Measurements from ENCODE around the gene METTL22.

Gene METTL22

DNA sequence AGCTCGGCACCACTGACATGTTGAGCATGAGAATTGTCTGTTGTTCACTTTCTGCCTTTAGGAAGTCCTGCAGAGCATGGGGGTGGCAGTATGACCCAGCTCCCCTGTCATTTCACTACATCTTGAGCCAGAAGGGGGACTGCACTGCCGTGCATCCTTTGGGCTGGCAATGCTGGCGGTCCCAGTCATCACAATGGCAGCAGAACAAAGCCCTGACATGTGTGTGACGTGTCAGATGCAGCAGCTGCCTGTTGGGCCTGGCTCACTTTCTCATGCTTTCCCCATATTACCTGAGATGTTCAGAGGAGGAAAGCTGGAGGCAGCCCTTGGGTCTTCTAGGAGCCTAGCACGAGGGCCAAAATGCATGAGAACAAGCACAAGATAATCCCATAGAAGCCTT lies 46.6 kb downstream of the METTL22 start:
- Histone ChIP-seq H3K27ac (replicated peaks) (no peak overlapping the region), H3K4me3 (replicated peaks; ENCODE audit: insufficient read depth, low read length) (no peak overlapping the region), H3K27me3 (ENCODE audit: insufficient read depth, poor library complexity, severe bottlenecking) (no peaks in the 10 kb centered on the region)
- no peak for DNase-seq (ENCODE audit: low read depth in 1 of 2, low spot score in 1 of 2)
- TF ChIP-seq POLR2AphosphoS5 (IDR thresholded peaks at IDR 0.05; ENCODE audit: low read depth) (no peak), SPI1 (IDR thresholded peaks at IDR 0.05; ENCODE audit: borderline replicate concordance, low read depth) (no peak), GABPA (IDR thresholded peaks at IDR 0.05; ENCODE audit: low read depth) (no peak), REST (IDR thresholded peaks at IDR 0.05; ENCODE audit: insufficient replicate concordance, low read depth) (no peak)
- TF ChIP-seq, protein P1, sequence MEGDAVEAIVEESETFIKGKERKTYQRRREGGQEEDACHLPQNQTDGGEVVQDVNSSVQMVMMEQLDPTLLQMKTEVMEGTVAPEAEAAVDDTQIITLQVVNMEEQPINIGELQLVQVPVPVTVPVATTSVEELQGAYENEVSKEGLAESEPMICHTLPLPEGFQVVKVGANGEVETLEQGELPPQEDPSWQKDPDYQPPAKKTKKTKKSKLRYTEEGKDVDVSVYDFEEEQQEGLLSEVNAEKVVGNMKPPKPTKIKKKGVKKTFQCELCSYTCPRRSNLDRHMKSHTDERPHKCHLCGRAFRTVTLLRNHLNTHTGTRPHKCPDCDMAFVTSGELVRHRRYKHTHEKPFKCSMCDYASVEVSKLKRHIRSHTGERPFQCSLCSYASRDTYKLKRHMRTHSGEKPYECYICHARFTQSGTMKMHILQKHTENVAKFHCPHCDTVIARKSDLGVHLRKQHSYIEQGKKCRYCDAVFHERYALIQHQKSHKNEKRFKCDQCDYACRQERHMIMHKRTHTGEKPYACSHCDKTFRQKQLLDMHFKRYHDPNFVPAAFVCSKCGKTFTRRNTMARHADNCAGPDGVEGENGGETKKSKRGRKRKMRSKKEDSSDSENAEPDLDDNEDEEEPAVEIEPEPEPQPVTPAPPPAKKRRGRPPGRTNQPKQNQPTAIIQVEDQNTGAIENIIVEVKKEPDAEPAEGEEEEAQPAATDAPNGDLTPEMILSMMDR (IDR thresholded peaks at IDR 0.05; ENCODE audit: insufficient read depth, low read length), result no peak

- H3K27me3 ChIP-seq (ENCODE audit: insufficient read depth, poor library complexity, severe bottlenecking), result no peaks in the 10 kb centered on the region
- no peak for DNase-seq (ENCODE audit: low read depth in 1 of 2, low spot score in 1 of 2)
Measured at GRCh38 chr16:8669481-8669880, 48.0 kb downstream of the METTL22 start.

DNA sequence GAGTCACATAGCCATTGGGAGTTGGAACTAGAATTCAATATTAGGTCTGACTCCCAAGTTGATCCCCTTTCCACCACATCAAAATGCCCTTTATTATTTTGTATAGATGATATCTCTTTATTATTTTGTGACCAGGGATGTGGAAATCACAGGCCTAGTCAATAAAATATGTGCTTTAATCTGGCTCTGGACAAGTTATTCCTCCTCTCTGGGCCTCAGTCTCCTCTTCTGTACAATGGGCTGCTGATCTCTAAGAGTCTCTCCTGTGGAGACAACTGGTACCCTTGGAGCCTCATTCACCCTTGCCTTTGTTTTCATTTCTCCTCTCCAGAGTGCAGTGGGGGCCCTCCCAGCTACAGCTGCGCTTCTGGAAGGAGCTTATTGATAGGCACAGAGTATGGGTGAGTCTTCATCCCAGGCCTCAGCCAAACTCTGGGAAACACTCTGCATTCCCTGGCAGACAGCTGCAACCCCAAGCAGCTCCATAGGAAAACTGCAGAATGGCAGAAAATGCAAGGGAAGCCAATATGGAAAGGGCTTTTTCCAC lies 48.6 kb downstream of the METTL22 start:
- no peaks in the 10 kb centered on the region for H3K27me3 ChIP-seq (ENCODE audit: insufficient read depth, poor library complexity, severe bottlenecking)
- DNase-seq (ENCODE audit: low read depth in 1 of 2, low spot score in 1 of 2), result no peak
- TF ChIP-seq REST (IDR thresholded peaks at IDR 0.05; ENCODE audit: insufficient replicate concordance, low read depth) (no peak), POLR2AphosphoS5 (IDR thresholded peaks at IDR 0.05; ENCODE audit: low read depth) (no peak), SPI1 (IDR thresholded peaks at IDR 0.05; ENCODE audit: borderline replicate concordance, low read depth) (no peak), GABPA (IDR thresholded peaks at IDR 0.05; ENCODE audit: low read depth) (no peak)
- TF ChIP-seq, protein P1 (IDR thresholded peaks at IDR 0.05; ENCODE audit: insufficient read depth, low read length), result no peak
- H3K27ac ChIP-seq (replicated peaks), result no peak overlapping the region
- H3K4me3 ChIP-seq (replicated peaks; ENCODE audit: insufficient read depth, low read length), result no peak overlapping the region

More at GRCh38 chr16:8669481-8669880, 48.0 kb downstream of the METTL22 start:
- Histone ChIP-seq H3K4me3 (replicated peaks; ENCODE audit: insufficient read depth, low read length) (no peak overlapping the region), H3K27ac (replicated peaks) (no peak overlapping the region)
- TF ChIP-seq, protein P1 (IDR thresholded peaks at IDR 0.05; ENCODE audit: insufficient read depth, low read length), result no peak
- TF ChIP-seq REST (IDR thresholded peaks at IDR 0.05; ENCODE audit: insufficient replicate concordance, low read depth) (no peak), POLR2AphosphoS5 (IDR thresholded peaks at IDR 0.05; ENCODE audit: low read depth) (no peak), GABPA (IDR thresholded peaks at IDR 0.05; ENCODE audit: low read depth) (no peak)
